Fibroblast of villous mesenchyme (primary cell): ENCODE results near the gene SNORC. TPM values are rescaled to one million over a fixed set of nuclear protein-coding genes. Genes with fewer than 3 reads are reported as not detected.
"Not testable (repeated sequence)": the region's sequence is repeated elsewhere in the genome, so short reads cannot be mapped to it uniquely, and the experiment has no call there.

ENCODE experiments used
- DNase-seq: peaks from one replicate; pipeline ENCODE4 v3.0.0-alpha.2; 2010; ENCODE audit warnings: low read depth
- H3K4me3 ChIP-seq: 2 replicates; pipeline ENCODE4 v1.5.1; 2011; ENCODE audit warnings: low read depth, mild to moderate bottlenecking, low read length
- CTCF ChIP-seq: IDR thresholded peaks from 2 replicates; pipeline ENCODE4 v1.5.1; 2012; ENCODE audit warnings: low read depth, mild to moderate bottlenecking, low read length; ENCODE audit not compliant: insufficient read depth
- total RNA-seq: library from RNA; depleted of rRNA; stranded (reverse); fragments of >200 nt; gene quantifications from 2 replicates; pipeline ENCODE4 v1.2.3, GENCODE V29; 2012

The SNORC gene
- total RNA-seq, 1 donor = 0.86 TPM

GRCh38 chr2:232839411-232840079, 30.5 kb upstream of the SNORC start:
- no peak for DNase-seq
- no peak for TF ChIP-seq CTCF
- H3K4me3 ChIP-seq = no peak overlapping the region

GRCh38 chr2:232842689-232843088, 27.4 kb upstream of the SNORC start:
- peak; percentile 51 for DNase-seq
- no peak for TF ChIP-seq CTCF
- no peak overlapping the region for H3K4me3 ChIP-seq

GRCh38 chr2:232843834-232844233, 26.2 kb upstream of the SNORC start:
- DNase-seq = peak; percentile 34
- TF ChIP-seq CTCF = peak; percentile 37
- no peak overlapping the region for H3K4me3 ChIP-seq

- no peak for TF ChIP-seq CTCF
- no peak overlapping the region for H3K4me3 ChIP-seq
- no peak for DNase-seq
Observed at GRCh38 chr2:232846055-232846454, 24.0 kb upstream of the SNORC start.

- TF ChIP-seq CTCF = no peak
- no peak for DNase-seq
- H3K4me3 ChIP-seq = no peak overlapping the region
Observed at GRCh38 chr2:232850039-232850438, 20.0 kb upstream of the SNORC start.

GRCh38 chr2:232852081-232852480, 18.0 kb upstream of the SNORC start:
- H3K4me3 ChIP-seq = not testable (repeated sequence)
- DNase-seq = peak; percentile 28

- no peak for TF ChIP-seq CTCF
- no peak overlapping the region for H3K4me3 ChIP-seq
- no peak for DNase-seq
Observed at GRCh38 chr2:232852676-232853075, 17.4 kb upstream of the SNORC start.
